CD4-positive, alpha-beta T cell treated with Interleukin-10 for 1 hour (primary cell): ENCODE results near the gene CIRBP.

Experiments used
- DNase-seq: peaks from one replicate; pipeline ENCODE4 v3.0.0-alpha.2; 2020

Gene CIRBP

GRCh38 chr19:1269065-1269477 lies at the start of gene CIRBP:
Gene CIRBP, plus strand, starts transcription at chr19:1269332. Its CDS starts 1,602 bp downstream, at chr19:1270934.
- peak; percentile 99 for DNase-seq

GRCh38 chr19:1219786-1220476 lies 49.2 kb upstream of the CIRBP start:
- DNase-seq, result no peak

- no peak for DNase-seq
These were observed 48.6 kb upstream of the CIRBP start for GRCh38 chr19:1220477-1220930.

GRCh38 chr19:1220976-1221903 lies 47.9 kb upstream of the CIRBP start:
- no peak for DNase-seq

- DNase-seq, result no peak
These were observed 47.3 kb upstream of the CIRBP start for GRCh38 chr19:1221904-1222255.

- DNase-seq, result no peak
These were observed 46.7 kb upstream of the CIRBP start for GRCh38 chr19:1222394-1222793.

- DNase-seq, result no peak
These were observed 45.9 kb upstream of the CIRBP start for GRCh38 chr19:1223018-1223855.

- DNase-seq, result no peak
These were observed 44.9 kb upstream of the CIRBP start for GRCh38 chr19:1224047-1224825.

GRCh38 chr19:1224847-1225246 lies 44.3 kb upstream of the CIRBP start:
- DNase-seq, result no peak

GRCh38 chr19:1225440-1226226 lies 43.5 kb upstream of the CIRBP start:
- DNase-seq, result no peak

- no peak for DNase-seq
These were observed 43.0 kb upstream of the CIRBP start for GRCh38 chr19:1226227-1226518.

GRCh38 chr19:1226522-1227303 lies 42.4 kb upstream of the CIRBP start:
- DNase-seq, result no peak

- no peak for DNase-seq
These were observed 41.7 kb upstream of the CIRBP start for GRCh38 chr19:1227304-1228054.

GRCh38 chr19:1228161-1228957 lies 40.8 kb upstream of the CIRBP start:
- no peak for DNase-seq

GRCh38 chr19:1229056-1229923 lies 39.8 kb upstream of the CIRBP start:
- no peak for DNase-seq

- no peak for DNase-seq
These were observed 39.0 kb upstream of the CIRBP start for GRCh38 chr19:1229924-1230782.
